Naive thymus-derived CD8-positive, alpha-beta T cell (primary cell): Measurements from ENCODE around the gene VSIR. TPM values are rescaled to one million over a fixed set of nuclear protein-coding genes. Genes with fewer than 3 reads are reported as not detected.
A peak's percentile ranks its signal among the peaks of the same experiment; 100 is the strongest.

Experiments used
- ATAC-seq, 2 donors: fragments of 150-1000 bp; cut with Tn5 transposase in 1 of 2; sonication (Bioruptor Pico), chemical (Tn5 transposase) in 1 of 2; 1 replicate in 1 of 2; 2 replicates in 1 of 2; pipeline ENCODE4 v1.10.0; 2021; ENCODE audit warnings: mild to moderate bottlenecking in 2 of 2, moderate library complexity in 2 of 2
- POLR2A ChIA-PET: fragments of 350-600 bp; sonication (Branson Sonifier 250); formaldehyde crosslinking; loops from one replicate; lab custom pipeline; 2021; ENCODE audit warnings: antibody characterized with exemption; lab: Charles Lee
- DNase-seq, 10 donors: peaks; one replicate each; pipeline versions ENCODE4 v3.0.0 to v3.0.0-alpha.2; 2020 to 2022
- H3K27ac Mint-ChIP-seq, 10 donors: one replicate each; pipeline ENCODE4 v1.8.0; 2020 to 2022; ENCODE audit warnings: mild to moderate bottlenecking in 10 of 10, mixed read lengths in 10 of 10, moderate library complexity in 4 of 10, inconsistent platforms in 1 of 10
- H3K27me3 Mint-ChIP-seq, 5 donors: one replicate each; pipeline ENCODE4 v1.8.0; 2021 to 2022; ENCODE audit warnings: mixed read lengths in 5 of 5
- H3K36me3 Mint-ChIP-seq, 3 donors: one replicate each; pipeline ENCODE4 v1.8.0; 2020 to 2022; ENCODE audit warnings: mixed read lengths in 3 of 3, mild to moderate bottlenecking in 2 of 3, inconsistent platforms in 1 of 3
- H3K4me1 Mint-ChIP-seq, 4 donors: one replicate each; pipeline ENCODE4 v1.8.0; 2021 to 2022; ENCODE audit warnings: mixed read lengths in 4 of 4
- H3K4me3 Mint-ChIP-seq, 10 donors: one replicate each; pipeline ENCODE4 v1.8.0; 2020 to 2022; ENCODE audit warnings: mild to moderate bottlenecking in 10 of 10, mixed read lengths in 10 of 10, moderate library complexity in 6 of 10, inconsistent platforms in 1 of 10
- H3K9me3 Mint-ChIP-seq, 9 donors: one replicate each; pipeline ENCODE4 v1.8.0; 2020 to 2022; ENCODE audit warnings: mixed read lengths in 9 of 9, mild to moderate bottlenecking in 3 of 9, inconsistent platforms in 1 of 9, moderate library complexity in 1 of 9
- polyA plus RNA-seq, 3 donors: library from polyadenylated mRNA; unstranded; fragments of 300-500 nt; fragmentation: Illumina TruSeq; gene quantifications; one replicate each; pipeline ENCODE4 v1.2.3, GENCODE V29; 2021
- total RNA-seq, 8 experiments: library from RNA in 2 of 8; stranded (reverse) in 2 of 8; gene quantifications; one replicate each; pipeline ENCODE4 v1.2.3 and lab custom pipeline; 2021 to 2026

Gene VSIR
- 100 to 1,000 TPM; 102 to 114 TPM for total RNA-seq
- 100 to 1,000 TPM; 211 to 343 (median 262) TPM for polyA plus RNA-seq
- 67.7 to 392 (median 133) reads per million in 6 experiments for total RNA-seq (lab: John Stamatoyannopoulos, UW)

DNA sequence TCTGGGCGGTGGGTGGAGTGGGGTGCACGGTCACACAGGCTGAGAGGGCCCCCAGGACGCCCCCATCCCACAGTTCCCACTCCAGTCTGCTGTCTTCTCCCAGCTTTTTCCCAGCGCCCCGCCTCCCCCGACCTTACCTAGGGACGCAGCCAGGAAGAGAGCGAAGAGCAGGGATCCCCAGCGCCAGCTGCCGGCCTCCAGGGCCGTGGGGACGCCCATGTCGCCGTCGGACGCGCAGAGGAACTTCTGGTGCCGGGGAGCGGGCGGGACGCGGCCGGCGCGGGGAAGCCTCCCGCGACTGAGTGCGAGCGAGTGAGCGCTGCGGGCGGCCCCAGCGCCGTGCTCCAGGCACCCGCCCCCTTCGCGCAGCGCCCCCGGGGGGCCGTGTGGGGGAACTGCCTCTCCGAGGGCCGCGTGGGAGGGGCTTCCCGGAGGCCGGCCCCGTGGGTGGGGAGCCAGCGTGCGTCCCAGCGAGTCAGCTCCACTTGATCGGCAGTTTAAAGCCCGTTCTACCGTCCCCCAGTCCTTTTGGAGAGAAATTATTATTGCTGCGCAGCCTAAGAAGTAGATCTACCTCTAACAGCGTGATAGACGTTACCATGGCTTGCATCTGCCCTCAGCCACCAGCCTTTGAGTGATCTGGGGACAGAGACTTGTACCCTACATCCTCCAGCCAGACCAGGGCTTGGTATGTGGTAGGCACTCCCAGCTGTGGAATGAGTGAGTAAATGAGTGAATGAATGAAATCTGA, at the start of gene VSIR:
VSIR (minus strand) TSS at position 300 of the 751 bp plus-strand sequence; CDS start at position 219, 81 bp downstream.
- Mint-ChIP-seq H3K9me3 (no peaks in the 10 kb centered on the region), H3K36me3 (peaks cover 0 to 17% (median 9%) of the 10 kb centered on the region in 3 donors), H3K27me3 (no peaks in the 10 kb centered on the region), H3K27ac (peak within 1 kb of the TSS; percentile 80 to 99 (median 95)), H3K4me1 (peaks cover 33 to 81% (median 64%) of the 10 kb centered on the region in 4 donors), H3K4me3 (peak within 1 kb of the TSS; percentile 82 to 99 (median 94))
- peak; percentile 74 to 84 for ATAC-seq
- POLR2A ChIA-PET, result interaction anchor here (0.6 to 25.4 kb wide), 18 partner anchors 10 to 458 kb away, joined by 3 to 1679 read pairs (median 4); partner anchors contain the start of genes C10orf105, PSAP and SLC29A3
- DNase-seq, result peak; percentile 90 to 100 (median 96)

DNA sequence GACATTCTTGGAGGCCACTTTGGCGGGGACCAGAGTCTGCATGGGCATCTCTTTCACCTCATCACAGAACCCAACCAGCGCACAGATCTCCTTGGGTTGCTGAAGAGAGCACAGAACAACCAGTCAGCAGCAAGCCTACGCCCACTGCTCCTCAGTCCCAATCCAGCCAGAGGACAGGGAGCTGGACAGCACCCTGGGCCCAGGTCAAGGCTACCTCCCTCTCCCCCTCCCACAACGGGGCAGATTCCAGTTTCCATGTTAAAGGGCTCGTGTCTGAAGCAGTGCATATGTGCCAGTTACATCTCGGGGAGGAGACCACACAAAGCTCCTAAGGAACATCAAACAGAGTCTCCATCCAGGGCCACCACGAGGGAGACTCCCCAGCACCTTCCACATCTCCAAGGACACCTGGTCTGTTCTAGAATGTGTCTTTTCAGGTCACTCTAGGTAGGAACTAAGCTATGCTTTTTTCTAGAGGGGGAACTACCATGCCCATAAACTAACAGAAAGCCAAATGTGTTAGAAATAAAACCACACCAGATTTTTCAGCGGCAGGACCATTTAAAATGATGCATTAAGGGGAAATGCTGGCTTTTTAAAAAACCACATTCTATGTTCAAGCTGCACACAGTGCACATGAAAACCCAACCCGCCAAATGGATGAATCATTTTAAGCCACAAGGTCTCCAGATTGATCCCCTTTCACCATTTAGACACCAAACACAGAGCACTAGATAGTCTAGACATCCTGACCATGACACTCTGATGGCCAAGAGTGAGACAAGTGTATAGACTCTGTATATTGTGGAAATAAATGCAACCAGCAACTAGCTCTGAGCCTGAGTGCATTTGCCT, 48.8 kb upstream of the VSIR start:
- H3K27ac Mint-ChIP-seq, result peak overlapping the region in 7 of 10 donors; percentile 8 to 73 (median 66)
- H3K4me3 Mint-ChIP-seq, result no peak overlapping the region
- DNase-seq (no peak), ATAC-seq (no peak)
- H3K27me3 Mint-ChIP-seq, result no peaks in the 10 kb centered on the region
- POLR2A ChIA-PET, result no interaction called here
- H3K36me3 Mint-ChIP-seq, result peaks cover 0 to 85% (median 17%) of the 10 kb centered on the region in 3 donors
- H3K9me3 Mint-ChIP-seq, result no peaks in the 10 kb centered on the region
- H3K4me1 Mint-ChIP-seq, result peaks cover 0 to 19% (median 4%) of the 10 kb centered on the region in 4 donors

DNA sequence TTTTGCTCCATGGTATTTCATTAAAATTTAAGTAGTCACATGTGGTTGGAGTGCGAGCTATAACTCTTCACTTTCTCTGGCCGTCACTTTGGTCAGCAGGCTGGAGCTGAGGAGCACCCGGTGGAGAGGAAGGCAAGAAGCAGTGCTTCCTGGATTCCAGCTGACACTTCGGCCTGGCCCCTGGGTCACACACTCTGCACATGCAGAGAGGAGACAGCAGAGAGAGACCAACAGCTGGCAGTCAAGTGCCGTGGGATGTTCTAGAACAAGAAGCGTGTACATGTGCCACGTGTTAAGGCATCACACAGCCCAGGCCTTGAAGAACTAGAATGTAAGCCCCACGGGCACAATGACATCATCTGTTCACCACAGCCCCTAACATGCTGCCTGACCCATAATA, 47.6 kb upstream of the VSIR start:
- H3K36me3 Mint-ChIP-seq, result peaks cover 0 to 84% (median 17%) of the 10 kb centered on the region in 3 donors
- DNase-seq (no peak), ATAC-seq (no peak)
- H3K27me3 Mint-ChIP-seq, result no peaks in the 10 kb centered on the region
- H3K27ac Mint-ChIP-seq, result peak overlapping the region in 2 of 10 donors; percentile 37 to 62
- no peaks in the 10 kb centered on the region for H3K9me3 Mint-ChIP-seq
- H3K4me1 Mint-ChIP-seq, result peaks cover 0 to 19% (median 4%) of the 10 kb centered on the region in 4 donors
- no peak overlapping the region for H3K4me3 Mint-ChIP-seq
- POLR2A ChIA-PET, result no interaction called here

DNA sequence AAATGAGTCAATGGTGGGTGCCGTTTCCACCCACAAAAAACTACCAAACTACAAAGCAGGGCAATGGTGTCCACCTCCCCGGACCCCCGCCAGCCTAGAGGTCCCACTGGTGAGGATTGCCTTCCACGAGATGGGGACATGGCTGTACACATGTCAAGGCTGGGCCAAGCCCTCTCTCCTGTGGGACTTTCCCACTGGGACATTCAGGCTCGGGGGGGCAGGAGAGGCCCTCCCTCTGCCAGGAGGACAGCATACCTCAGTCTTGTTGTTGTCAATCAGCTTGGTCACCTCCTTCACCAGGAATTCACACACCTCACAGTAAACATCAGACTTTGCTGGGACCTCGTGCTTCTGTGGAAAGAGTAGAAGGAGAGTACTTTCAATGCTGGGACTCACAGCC, 46.7 kb upstream of the VSIR start:
- peaks cover 0 to 80% (median 13%) of the 10 kb centered on the region in 3 donors for H3K36me3 Mint-ChIP-seq
- no peak overlapping the region for H3K27ac Mint-ChIP-seq
- no peaks in the 10 kb centered on the region for H3K27me3 Mint-ChIP-seq
- POLR2A ChIA-PET, result no interaction called here
- H3K4me3 Mint-ChIP-seq, result no peak overlapping the region
- H3K9me3 Mint-ChIP-seq, result no peaks in the 10 kb centered on the region
- no peak for DNase-seq
- no peak for ATAC-seq
- peaks cover 0 to 19% (median 4%) of the 10 kb centered on the region in 4 donors for H3K4me1 Mint-ChIP-seq

DNA sequence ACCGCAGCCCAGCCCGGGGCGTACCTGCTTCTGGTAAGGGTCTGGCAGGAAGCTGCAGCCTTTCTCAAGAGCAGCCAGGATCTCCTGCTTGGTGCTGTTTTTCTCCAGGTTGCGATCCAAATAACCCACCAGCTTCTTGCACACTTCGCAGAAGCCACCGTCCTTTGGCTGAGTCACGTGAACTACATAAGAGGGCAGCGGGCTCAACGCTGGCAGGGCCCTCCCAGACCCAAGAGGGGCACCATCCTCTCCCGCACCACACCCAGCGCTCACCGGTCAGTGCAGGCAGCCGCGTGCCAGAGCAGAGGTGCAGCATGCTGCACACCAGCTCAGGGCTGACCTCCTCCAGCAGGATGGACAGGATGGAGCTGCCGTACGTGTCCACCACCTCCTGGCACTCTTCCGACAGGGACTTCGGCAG, 46.1 kb upstream of the VSIR start:
- POLR2A ChIA-PET, result interaction anchor here (1.3 to 1.9 kb wide), 2 partner anchors 10 to 46 kb away, joined by 3 to 4 read pairs; partner anchors contain the start of gene VSIR
- peaks cover 0 to 19% (median 4%) of the 10 kb centered on the region in 4 donors for H3K4me1 Mint-ChIP-seq
- H3K27me3 Mint-ChIP-seq, result no peaks in the 10 kb centered on the region
- DNase-seq (no peak), ATAC-seq (no peak)
- peaks cover 0 to 75% (median 13%) of the 10 kb centered on the region in 3 donors for H3K36me3 Mint-ChIP-seq
- peak overlapping the region in 1 of 10 donors; percentile 82 for H3K27ac Mint-ChIP-seq
- H3K4me3 Mint-ChIP-seq, result no peak overlapping the region
- no peaks in the 10 kb centered on the region for H3K9me3 Mint-ChIP-seq

DNA sequence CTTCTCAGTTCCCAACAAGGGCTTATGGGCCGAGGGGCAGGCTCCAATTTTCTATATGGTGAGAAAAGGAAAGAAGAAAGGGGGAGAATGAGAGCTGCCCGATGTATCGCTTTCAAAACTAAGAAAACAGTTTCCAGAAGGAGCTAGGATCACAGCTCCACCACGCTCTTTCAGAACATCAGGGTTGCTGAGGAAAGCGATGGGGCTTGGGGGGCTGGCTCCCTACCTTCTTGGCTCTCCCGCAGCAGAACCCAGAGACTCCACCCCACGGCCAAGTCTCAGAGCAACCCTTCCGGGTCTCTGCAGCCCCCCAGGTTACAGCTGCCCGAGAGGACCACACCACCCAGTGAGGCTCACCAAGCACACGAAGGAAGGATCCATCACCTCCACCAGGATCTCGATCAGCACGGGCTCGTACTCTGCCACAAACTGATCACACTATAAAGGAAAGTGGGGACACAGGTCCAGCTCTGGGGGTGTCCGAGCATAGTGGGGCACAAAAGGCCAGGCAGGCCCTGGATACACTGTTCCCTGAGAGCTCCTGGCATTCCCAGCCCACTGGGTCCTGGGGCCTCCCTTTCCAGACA, 45.4 kb upstream of the VSIR start:
- Mint-ChIP-seq H3K4me3 (no peak overlapping the region), H3K9me3 (no peaks in the 10 kb centered on the region), H3K27ac (peak overlapping the region in 4 of 10 donors; percentile 15 to 63 (median 50)), H3K36me3 (peaks cover 0 to 77% (median 13%) of the 10 kb centered on the region in 3 donors), H3K4me1 (peaks cover 0 to 19% (median 4%) of the 10 kb centered on the region in 4 donors), H3K27me3 (no peaks in the 10 kb centered on the region)
- DNase-seq (no peak), ATAC-seq (no peak)
- POLR2A ChIA-PET, result interaction anchor here (1.3 to 1.9 kb wide), 2 partner anchors 11 to 46 kb away, joined by 3 to 4 read pairs; partner anchors contain the start of gene VSIR

DNA sequence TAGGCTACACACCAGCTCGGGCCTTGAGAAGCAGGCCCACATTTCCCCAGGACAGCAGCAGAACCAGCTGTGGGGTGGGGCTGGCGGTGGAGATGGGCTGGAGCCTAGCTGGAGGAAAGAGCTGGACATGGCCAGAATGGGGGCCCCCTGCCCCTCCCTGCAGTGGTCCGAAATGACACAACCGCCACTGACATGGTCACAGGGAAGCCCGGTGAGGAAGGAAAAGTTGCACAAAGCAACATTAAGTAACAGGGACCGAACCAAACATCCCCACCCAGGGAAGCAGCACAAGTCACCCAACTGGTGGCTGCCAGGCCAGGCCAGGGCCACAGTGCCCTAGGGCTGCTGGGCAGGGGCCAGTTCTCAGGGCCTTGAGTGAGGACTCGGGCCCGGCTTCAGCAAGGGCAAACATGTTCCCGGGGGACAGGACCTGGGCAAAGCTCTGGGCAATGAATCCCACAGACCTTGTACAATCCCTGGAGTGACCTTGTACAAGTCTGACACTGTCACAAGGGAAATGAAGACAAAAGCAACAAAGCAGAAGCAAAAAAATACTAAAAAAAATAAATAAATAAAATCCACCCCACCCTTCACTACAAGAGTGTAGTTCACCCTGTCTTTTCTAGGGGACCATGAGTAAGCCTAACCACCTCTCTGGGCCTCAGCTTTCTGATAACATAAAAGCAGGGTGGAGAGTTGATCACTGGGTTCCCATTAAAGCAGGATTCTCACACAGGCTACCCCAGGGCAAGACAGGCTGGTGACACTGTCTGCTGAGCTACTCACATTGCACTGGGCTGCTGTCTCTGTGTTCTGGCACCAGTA, 44.7 kb upstream of the VSIR start:
- Mint-ChIP-seq H3K4me1 (peaks cover 0 to 18% (median 4%) of the 10 kb centered on the region in 4 donors), H3K27me3 (no peaks in the 10 kb centered on the region), H3K9me3 (no peaks in the 10 kb centered on the region), H3K4me3 (no peak overlapping the region), H3K27ac (peak overlapping the region in 5 of 10 donors; percentile 40 to 63 (median 51)), H3K36me3 (peaks cover 0 to 73% (median 13%) of the 10 kb centered on the region in 3 donors)
- ATAC-seq, result no peak
- DNase-seq, result no peak
- POLR2A ChIA-PET, result interaction anchor here (1.3 to 1.9 kb wide), 2 partner anchors 12 to 45 kb away, joined by 3 to 4 read pairs; partner anchors contain the start of gene VSIR

DNA sequence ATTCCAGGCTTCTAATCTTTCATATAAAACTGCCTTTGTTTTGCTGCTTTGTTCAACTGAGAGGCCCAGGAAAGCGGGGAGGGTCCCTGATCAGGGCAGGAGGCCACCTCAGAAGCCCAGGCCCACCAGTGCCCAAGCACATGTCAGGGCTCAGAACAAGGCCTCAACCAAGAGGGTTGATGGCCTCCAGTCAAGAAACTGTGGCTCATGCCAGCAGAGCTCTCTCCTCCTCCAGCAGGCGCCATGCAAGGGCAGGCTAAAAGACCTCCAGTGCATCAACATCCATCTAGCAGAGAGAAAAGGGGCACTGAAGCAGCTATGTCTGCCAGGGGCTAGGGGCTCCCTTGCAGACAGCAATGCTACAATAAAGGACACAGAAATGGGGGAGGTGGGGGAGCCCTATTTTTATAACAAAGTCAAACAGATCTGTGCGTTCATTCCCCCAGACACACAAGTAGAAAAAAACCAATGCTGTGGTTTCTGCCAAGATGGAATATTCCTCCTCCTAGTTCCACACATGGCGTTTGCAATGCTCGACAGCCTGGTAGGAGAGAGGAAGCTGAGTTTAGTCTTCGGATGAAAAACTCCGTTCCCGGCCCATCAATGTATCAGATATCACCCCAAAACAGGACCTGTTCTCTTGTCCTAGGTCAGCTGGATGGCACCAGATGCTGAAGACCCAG, 43.8 kb upstream of the VSIR start:
- peaks cover 0 to 67% (median 13%) of the 10 kb centered on the region in 3 donors for H3K36me3 Mint-ChIP-seq
- H3K27me3 Mint-ChIP-seq, result no peaks in the 10 kb centered on the region
- peaks cover 0 to 11% (median 1%) of the 10 kb centered on the region in 4 donors for H3K4me1 Mint-ChIP-seq
- ATAC-seq, result no peak
- peak overlapping the region in 5 of 10 donors; percentile 22 to 68 (median 52) for H3K27ac Mint-ChIP-seq
- no peak overlapping the region for H3K4me3 Mint-ChIP-seq
- POLR2A ChIA-PET, result interaction anchor here (1.1 kb wide), 1 partner anchor 10 kb away, joined by 3 read pairs; no protein-coding TSS in a partner anchor
- H3K9me3 Mint-ChIP-seq, result no peaks in the 10 kb centered on the region
- DNase-seq, result no peak

DNA sequence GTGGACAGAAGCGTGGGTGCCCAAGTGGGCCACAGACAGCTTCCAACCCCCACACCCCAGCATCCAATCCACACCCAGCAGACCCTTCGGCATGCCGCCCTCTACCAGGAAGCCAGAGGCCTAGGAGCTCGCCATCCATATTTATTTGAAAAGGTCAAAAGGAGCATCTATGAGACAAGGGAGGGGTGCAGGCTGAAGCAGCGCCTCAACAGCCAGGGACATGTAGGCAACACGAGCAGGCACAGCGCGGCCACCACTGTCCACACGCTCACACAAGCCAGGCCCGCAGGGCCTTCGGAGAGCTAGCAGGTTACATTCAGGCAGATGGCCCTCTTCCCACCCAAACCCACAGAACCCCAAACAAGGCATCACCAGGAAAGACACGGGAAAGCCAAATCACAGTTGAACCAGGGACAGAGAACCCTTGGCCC, 43.1 kb upstream of the VSIR start:
- Mint-ChIP-seq H3K4me1 (peaks cover 0 to 5% (median 1%) of the 10 kb centered on the region in 4 donors), H3K36me3 (peaks cover 0 to 61% (median 13%) of the 10 kb centered on the region in 3 donors), H3K27ac (peak overlapping the region in 1 of 10 donors; percentile 68), H3K4me3 (no peak overlapping the region), H3K9me3 (no peaks in the 10 kb centered on the region), H3K27me3 (no peaks in the 10 kb centered on the region)
- ATAC-seq, result no peak
- POLR2A ChIA-PET, result interaction anchor here (1.1 kb wide), 1 partner anchor 9 kb away, joined by 3 read pairs; no protein-coding TSS in a partner anchor
- no peak for DNase-seq

DNA sequence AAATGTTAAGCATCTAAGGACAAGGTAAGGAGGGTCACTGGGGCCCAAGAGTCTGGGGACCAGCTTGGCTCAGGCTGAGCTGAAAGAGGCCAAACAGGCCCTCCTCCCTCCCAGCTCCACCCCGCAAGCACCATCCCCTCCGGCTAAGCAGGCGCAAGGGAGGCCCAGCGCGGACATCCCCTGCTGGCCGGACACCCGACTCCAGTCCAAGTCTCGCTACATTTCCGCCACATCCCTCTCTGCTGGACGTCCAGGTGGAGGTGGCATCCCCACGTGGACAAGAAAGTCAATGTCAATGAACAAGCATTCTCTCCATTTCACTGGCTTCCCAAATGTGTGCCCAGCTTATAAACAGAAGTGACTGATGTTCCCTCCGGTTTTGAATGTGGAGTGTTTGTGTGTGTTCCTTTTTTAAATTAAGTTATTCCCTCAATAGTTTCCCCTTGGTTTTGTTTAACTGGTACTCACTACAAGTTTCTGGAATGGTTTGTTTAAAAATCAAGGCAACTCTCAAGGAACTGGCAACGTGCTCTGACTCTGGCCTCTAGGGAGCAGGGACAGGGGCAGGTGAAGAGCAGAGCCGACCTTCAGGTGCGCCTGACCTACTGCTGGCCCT, 42.3 kb upstream of the VSIR start:
- no peak for ATAC-seq
- POLR2A ChIA-PET, result interaction anchor here (1.1 kb wide), 1 partner anchor 8 kb away, joined by 3 read pairs; no protein-coding TSS in a partner anchor
- peak overlapping the region in 2 of 10 donors; percentile 49 to 58 for H3K27ac Mint-ChIP-seq

More for the DNA sequence above, 42.3 kb upstream of the VSIR start:
- Mint-ChIP-seq H3K27me3 (no peaks in the 10 kb centered on the region), H3K4me1 (peaks cover 0 to 2% (median 0%) of the 10 kb centered on the region in 4 donors), H3K9me3 (no peaks in the 10 kb centered on the region), H3K36me3 (peaks cover 0 to 53% (median 10%) of the 10 kb centered on the region in 3 donors), H3K4me3 (no peak overlapping the region)
- no peak for DNase-seq
